Adrenal gland (tissue), 12 donors: Measurements from ENCODE around the gene SLC2A9. TPM values are rescaled to one million over a fixed set of nuclear protein-coding genes. Genes with fewer than 3 reads are reported as not detected.

Experiments used
- DNase-seq, 7 donors: peaks; one replicate each; pipeline ENCODE4 v3.0.0-alpha.2; 2019 to 2020
- H3K27ac ChIP-seq, 5 donors: fragments of 200-600 bp; sonication (generic) in 4 of 5; 1 replicate in 3 of 5; 2 replicates in 2 of 5; pipeline versions ENCODE4 v1.5.1 to v1.8.0; 2016 to 2020; ENCODE audit warnings: mild to moderate bottlenecking in 1 of 5
- H3K27me3 ChIP-seq: fragments of 200-600 bp; 2 replicates; pipeline ENCODE4 v1.8.0; 2021
- H3K36me3 ChIP-seq, 2 donors: fragments of 200-600 bp; replicated peaks in 1 of 2; 1 replicate in 1 of 2; 2 replicates in 1 of 2; pipeline versions ENCODE4 v1.5.1 to v1.8.0; 2018 to 2022
- H3K4me1 ChIP-seq, 2 donors: fragments of 200-600 bp; replicated peaks in 1 of 2; 1 replicate in 1 of 2; 2 replicates in 1 of 2; pipeline versions ENCODE4 v1.5.1 to v1.8.0; 2018 to 2021
- H3K4me3 ChIP-seq, 4 donors: fragments of 200-600 bp; sonication (generic) in 3 of 4; one replicate each; pipeline ENCODE4 v1.5.1; 2016 to 2018
- H3K9me3 ChIP-seq, 3 donors: fragments of 200-600 bp; sonication (generic) in 1 of 3; replicated peaks in 1 of 3; 1 replicate in 2 of 3; 2 replicates in 1 of 3; pipeline versions ENCODE4 v1.5.1 to v1.8.0; 2016 to 2021
- POLR2A ChIP-seq, 2 donors: fragments of 450-650 bp; IDR thresholded peaks; one replicate each; pipeline ENCODE4 v1.6.1; 2017; ENCODE audit warnings: antibody characterized with exemption in 2 of 2, mild to moderate bottlenecking in 2 of 2, moderate library complexity in 1 of 2
- WGBS, 4 donors: extraction: QIAGEN DNeasy Blood & Tissue Kit in 2 of 4; methylation state at CpG; one replicate each; pipeline versions ENCODE4 v1.1.5 to v1.1.7; 2013 to 2017; 5-methylcytosine and 5-hydroxymethylcytosine counted together
- intact Hi-C, 2 donors: fragments of 100-400 bp; cut with DNase I; formaldehyde crosslinking; loops; one replicate each; pipeline versions ENCODE4 v1.14.1 to v1.15.0; 2022 to 2023
- polyA plus RNA-seq, 3 donors: library from polyadenylated mRNA; stranded (reverse); fragments of 200-250 nt in 2 of 3; fragments of 350-450 nt in 1 of 3; fragmentation: Illumina TruSeq in 1 of 3; extraction: RNeasy Lipid Tissue Mini Kit (QIAGEN cat#74804) in 1 of 3; gene quantifications; one replicate each; pipeline ENCODE4 v1.2.3, GENCODE V29; 2013 to 2014
- total RNA-seq, 9 donors: library from RNA; depleted of rRNA in 4 of 9; stranded (reverse); fragments of >200 nt in 4 of 9; fragments of 120-200 nt in 1 of 9; fragmentation: NEBNext Ultra II Directional in 1 of 9; extraction: Animal tissue kit (Norgen Biotek cat#: 25700) in 1 of 9; gene quantifications; one replicate each; pipeline versions ENCODE4 v1.1.0 to v1.2.4, GENCODE V29; 2013 to 2023
- TF ChIP-seq, protein P1 (sequence below), 6 experiments: fragments of 450-650 bp in 4 of 6; fragments of 200-600 bp in 2 of 6; sonication (generic) in 1 of 6; IDR thresholded peaks; 1 replicate in 5 of 6; 2 replicates in 1 of 6; pipeline versions ENCODE4 v1.5.1 to v1.8.0; 2016 to 2021; ENCODE audit warnings: antibody characterized with exemption in 6 of 6, mild to moderate bottlenecking in 2 of 6, moderate library complexity in 1 of 6
- donor health status: healthy with polysubstance abuse.
- donor health status: Bipolar disorder and iron deficiency.
- donor health status: DM: yes; HTN: yes; CAD: no.
- donor health status: DM: no; HTN: no; CAD: no.
- donor health status: DM: no; HTN: no; CAD: no.
- donor health status: DM: yes; HTN: yes; CAD: no.

SLC2A9 gene
- total and polyA plus RNA-seq, 12 donors: 1.8 to 16.6 (median 8.5) TPM

DNA sequence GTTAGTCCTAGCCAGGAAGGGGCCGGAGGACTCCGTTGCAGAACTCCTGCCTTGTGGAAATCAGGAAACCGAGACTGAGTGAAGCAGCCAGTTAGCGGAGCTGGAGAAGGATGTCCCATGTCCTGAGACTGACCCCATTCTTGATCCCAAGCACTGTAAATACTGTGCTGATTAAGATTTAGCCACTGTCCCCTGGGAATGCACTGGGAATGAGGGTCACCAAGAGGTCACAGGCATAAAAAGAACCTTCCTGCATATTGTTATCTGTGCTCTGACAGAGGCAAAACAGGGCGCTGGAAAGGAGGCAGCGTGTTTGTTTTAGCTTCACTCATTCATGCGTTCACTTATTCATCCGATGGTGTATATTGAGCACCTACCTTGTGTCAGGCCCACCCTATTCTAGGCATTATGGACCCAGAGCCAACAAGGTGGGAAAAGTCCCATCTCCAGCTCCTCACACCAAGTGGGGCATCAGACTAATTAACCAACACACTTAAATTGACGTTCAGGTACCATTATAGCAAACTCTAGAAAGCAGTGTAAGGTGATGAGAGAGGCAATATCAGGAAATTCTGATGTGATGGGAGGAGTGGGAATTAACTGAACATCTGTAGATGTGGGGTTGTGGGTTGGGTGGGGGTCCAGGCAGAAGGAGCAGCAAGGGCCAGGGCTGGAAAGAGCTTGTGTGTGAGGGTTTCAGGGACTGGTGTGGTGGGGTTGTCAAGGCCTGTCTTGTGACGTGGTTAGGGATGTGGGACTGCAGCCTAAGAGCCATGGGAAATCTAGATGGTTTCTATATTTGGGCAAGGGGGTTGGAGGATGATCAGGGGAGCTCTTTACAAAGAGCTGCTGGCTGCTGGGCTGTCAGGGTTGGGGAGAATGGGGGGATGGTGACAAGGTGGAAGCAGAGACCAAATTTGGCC is 10.6 kb upstream of the SLC2A9 start:
- H3K36me3 ChIP-seq: no peaks in the 10 kb centered on the region
- H3K4me3 ChIP-seq: no peak overlapping the region
- TF ChIP-seq POLR2A (IDR thresholded peaks at IDR 0.05): no peak
- TF ChIP-seq, protein P1, sequence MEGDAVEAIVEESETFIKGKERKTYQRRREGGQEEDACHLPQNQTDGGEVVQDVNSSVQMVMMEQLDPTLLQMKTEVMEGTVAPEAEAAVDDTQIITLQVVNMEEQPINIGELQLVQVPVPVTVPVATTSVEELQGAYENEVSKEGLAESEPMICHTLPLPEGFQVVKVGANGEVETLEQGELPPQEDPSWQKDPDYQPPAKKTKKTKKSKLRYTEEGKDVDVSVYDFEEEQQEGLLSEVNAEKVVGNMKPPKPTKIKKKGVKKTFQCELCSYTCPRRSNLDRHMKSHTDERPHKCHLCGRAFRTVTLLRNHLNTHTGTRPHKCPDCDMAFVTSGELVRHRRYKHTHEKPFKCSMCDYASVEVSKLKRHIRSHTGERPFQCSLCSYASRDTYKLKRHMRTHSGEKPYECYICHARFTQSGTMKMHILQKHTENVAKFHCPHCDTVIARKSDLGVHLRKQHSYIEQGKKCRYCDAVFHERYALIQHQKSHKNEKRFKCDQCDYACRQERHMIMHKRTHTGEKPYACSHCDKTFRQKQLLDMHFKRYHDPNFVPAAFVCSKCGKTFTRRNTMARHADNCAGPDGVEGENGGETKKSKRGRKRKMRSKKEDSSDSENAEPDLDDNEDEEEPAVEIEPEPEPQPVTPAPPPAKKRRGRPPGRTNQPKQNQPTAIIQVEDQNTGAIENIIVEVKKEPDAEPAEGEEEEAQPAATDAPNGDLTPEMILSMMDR (IDR thresholded peaks at IDR 0.05): no peak
- DNase-seq: peak in 5 of 7 donors; percentile 36 to 77 (median 48)
- H3K27ac ChIP-seq: peak overlapping the region in 4 of 5 donors; percentile 14 to 86 (median 50)
- H3K9me3 ChIP-seq: no peaks in the 10 kb centered on the region
- WGBS, 4 donors: 65 to 81% (median 78%) methylated on average over 10 of the region's 10 CpGs
- peaks cover 16 to 31% of the 10 kb centered on the region in 2 donors for H3K4me1 ChIP-seq
- H3K27me3 ChIP-seq: no peaks in the 10 kb centered on the region
- intact Hi-C loops: no loop called here

DNA sequence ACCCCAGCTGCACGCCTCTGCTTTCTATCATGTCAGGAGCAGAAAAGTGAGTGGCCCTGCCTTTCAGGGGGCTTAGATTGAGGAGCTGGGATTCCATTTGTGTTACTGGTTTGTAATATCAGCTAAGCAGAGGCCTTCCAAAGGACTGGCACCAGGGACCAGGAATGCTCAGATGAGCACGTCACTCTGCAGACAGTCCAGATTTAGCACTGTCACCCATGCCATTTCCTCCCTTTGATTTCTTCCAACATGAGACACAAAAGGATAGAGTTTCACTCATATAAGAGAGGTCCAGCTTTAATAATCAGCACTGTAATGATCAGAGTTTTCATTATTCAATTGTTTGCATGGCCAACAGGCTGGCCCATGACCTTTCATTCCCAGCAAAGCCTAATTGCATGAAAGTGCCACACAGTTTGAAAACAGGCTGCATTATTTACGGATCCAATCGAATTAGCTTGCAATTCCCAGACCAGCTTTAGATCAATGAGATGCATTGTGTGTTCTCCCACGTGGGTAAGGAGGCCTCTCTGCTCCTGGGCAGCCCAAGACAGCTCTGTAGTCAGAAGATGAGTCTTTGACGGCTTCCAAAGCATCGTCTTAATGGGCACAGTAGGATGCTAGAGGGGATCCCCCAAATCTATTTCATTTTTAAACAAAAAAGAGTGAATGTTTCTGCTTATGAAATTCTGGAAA is 9.8 kb upstream of the SLC2A9 start:
- WGBS, 4 donors: 70 to 85% (median 74%) methylated on average over 7 of the region's 7 CpGs
- Histone ChIP-seq H3K4me3 (no peak overlapping the region), H3K36me3 (no peaks in the 10 kb centered on the region), H3K27me3 (no peaks in the 10 kb centered on the region), H3K9me3 (no peaks in the 10 kb centered on the region), H3K27ac (peak overlapping the region in 1 of 5 donors; percentile 86), H3K4me1 (peaks cover 16 to 31% of the 10 kb centered on the region in 2 donors)
- intact Hi-C loops: no loop called here
- DNase-seq: no peak
- TF ChIP-seq POLR2A (IDR thresholded peaks at IDR 0.05): no peak
- TF ChIP-seq, protein P1 (IDR thresholded peaks at IDR 0.05): no peak

DNA sequence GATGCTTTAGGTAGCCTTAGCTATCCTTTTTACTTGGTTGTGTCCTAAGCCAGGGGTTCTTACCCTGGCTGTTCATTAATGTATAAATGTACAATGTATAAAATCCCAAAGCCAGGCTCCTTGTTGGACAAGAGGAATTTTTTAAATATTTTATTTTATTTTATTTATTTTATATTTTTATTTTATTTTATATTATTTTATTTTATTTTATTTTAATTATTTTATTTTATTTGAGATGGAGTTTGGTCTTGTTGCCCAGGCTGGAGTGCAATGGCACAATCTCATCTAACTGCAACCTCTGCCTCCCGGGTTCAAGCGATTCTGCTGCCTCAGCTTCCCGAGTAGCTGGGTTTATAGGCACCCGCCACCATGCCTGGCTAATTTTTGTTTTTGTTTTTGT is 8.1 kb upstream of the SLC2A9 start:
- TF ChIP-seq, protein P1 (IDR thresholded peaks at IDR 0.05): no peak
- TF ChIP-seq POLR2A (IDR thresholded peaks at IDR 0.05): no peak
- intact Hi-C loops: no loop called here
- peak overlapping the region in 1 of 5 donors; percentile 48 for H3K27ac ChIP-seq
- no peaks in the 10 kb centered on the region for H3K36me3 ChIP-seq
- H3K9me3 ChIP-seq: no peaks in the 10 kb centered on the region
- no peaks in the 10 kb centered on the region for H3K27me3 ChIP-seq
- DNase-seq: no peak
- 94 to 98% (median 97%) methylated on average over 4 of the region's 4 CpGs for WGBS, 4 donors
- peaks cover 16 to 30% of the 10 kb centered on the region in 2 donors for H3K4me1 ChIP-seq
- no peak overlapping the region for H3K4me3 ChIP-seq

DNA sequence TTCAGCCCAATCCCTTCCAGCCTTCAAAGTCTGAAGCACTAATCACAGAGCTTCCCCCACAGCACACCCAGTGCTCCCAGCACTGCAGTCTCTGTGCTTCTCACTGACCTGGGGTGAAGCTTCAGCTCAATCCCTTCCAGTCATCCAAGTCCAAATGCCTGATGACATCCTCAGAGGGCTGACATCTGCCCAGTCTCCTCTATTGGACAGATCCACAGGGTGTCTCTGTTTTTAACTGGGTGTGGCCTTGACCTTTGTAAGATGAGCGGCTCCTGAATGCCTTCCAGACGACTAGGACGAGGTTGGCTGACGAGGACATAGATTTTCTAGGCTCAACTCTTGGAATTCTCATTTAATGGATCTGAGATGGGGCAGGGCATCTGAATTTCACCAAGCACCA is 7.6 kb upstream of the SLC2A9 start:
- Histone ChIP-seq H3K4me3 (no peak overlapping the region), H3K27me3 (no peaks in the 10 kb centered on the region), H3K36me3 (no peaks in the 10 kb centered on the region), H3K4me1 (peaks cover 16 to 25% of the 10 kb centered on the region in 2 donors), H3K9me3 (no peaks in the 10 kb centered on the region), H3K27ac (peak overlapping the region in 1 of 5 donors; percentile 48)
- peak; percentile 47 to 67 (median 63) for DNase-seq
- intact Hi-C loops: no loop called here
- peak in 1 of 2 donors; percentile 22 for TF ChIP-seq POLR2A (IDR thresholded peaks at IDR 0.05)
- TF ChIP-seq, protein P1 (IDR thresholded peaks at IDR 0.05): no peak
- WGBS, 4 donors: 27 to 46% (median 37%) methylated on average over 4 of the region's 4 CpGs
